Activated CD4-positive, alpha-beta T cell treated with anti-CD3 and anti-CD28 coated beads for 48 hours (primary cell): ENCODE results near the gene RNU5B-1.

Experiments
- DNase-seq: peaks from one replicate; pipeline ENCODE4 v3.0.0-alpha.2; 2020

RNU5B-1 gene

DNA sequence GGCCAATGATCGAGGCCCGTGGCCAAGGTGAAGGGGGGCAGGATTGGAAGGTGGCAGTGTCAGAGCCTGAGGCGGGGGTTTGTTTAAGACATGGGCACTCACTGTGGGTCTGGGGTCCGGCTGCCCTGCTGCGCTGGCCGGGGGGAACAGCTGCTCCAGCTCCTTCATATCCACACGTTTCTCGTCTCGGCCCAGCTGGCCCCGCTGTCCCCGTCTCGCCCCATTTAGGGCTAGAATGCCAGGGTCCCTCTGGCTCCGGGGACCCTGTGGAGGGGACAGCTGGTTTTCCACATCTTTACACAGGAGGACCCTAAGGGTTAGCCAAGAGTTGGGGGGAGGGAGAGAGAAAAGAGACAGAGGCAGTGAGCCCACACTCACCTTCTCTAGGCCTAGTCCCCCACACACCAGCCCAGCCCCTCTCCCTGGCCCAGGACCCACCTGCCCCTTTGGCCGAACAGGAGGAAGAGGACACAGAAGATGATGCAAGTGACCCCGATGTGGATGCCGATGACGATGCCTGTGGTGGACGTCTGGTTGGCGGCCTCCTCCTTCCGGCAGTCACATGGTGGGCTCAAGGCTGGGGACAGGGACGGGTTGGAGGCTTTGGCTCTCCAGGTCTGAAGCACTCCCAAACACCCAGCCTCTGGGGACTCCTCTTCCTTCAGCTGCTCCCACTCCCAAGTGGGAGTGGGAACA is 25.0 kb downstream of the RNU5B-1 start:
- DNase-seq, result no peak

DNA sequence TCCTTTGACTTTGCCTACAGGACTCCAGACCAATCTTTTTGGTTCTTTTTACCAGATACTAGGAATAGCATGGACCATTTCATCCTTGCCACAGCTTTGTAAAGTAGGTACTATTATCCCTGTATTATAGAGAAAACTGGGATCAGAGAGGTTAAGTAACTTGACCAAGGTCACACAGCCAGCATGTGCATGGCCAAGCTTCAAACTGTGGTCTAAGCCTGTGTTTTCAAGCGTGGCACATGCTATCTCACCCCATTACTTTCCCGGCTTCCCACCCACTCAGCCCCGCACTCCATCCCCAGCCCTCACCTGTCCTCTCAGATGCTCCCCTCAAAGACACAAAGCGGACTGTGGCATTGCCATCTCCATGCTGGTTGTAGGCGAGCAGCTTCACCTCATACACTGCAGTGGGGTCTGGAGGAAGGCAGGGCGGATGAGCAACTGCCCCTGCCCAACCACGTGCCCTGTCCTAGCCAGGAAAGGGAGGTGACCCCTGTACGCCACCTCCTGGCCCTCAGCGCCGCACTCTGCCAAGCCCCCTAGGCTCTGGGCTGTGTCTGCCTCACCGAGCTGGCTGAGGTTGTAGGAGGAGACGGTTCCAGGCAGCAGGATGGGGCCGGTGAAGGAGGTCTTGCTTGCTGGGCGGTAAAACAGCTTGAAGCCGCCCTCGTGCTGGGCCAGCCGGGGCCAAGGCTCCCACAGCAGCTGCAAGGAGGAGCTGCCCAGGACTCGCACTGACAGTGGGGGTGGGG is 25.7 kb downstream of the RNU5B-1 start:
- no peak for DNase-seq

DNA sequence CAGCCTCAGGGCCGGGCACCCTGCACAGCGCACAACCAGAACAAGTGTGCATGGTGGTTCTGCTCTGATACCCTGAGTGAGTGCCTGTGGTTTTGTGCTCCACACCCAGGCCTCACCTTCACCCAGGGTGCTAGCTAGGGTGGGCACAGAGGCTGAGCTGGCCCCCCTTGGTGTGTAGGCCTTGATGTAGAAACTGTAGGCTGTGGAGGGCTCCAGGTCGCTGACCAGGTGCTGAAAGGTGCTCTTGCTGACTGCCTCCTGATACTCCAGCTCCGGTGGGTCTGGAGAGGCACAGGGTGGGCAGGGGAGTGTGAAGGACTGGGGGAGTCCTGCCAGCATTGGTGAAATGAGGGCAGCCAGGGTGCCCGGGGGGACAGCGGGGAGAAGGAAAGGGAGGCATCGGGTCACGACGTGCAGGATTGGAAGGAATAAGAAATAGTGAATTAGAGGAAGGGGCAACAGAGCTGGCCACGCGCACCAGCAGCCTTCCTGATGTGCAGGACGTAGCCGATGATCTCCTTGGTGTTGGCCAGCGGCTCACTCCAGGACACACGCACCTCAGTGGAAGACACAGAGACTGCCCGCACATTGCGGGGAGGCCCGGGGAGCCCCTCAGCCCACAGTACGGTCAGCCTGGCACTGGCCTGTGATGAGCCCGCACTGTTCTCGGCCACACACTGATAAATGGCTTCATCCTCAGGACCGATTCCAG is 26.6 kb downstream of the RNU5B-1 start:
- DNase-seq, result no peak

DNA sequence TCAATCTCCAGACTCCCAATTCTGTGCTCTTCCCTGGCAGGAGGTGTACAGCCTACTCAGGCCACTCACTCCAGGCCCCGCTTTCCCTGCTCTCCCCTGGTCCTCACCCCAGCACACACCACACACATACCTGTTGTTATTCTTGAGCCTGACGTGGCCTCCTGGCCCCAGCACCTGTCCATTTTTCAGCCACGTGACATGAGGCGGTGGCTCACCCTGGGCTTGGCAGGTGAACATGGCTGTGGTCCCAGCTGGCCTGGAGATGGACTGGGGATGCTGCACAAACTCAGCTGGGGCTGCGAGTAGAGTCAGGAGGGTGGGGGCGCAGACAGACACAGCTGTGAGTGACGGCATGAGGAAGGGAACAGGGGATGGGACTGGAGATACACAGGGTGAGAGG is 27.3 kb downstream of the RNU5B-1 start:
- DNase-seq, result no peak

DNA sequence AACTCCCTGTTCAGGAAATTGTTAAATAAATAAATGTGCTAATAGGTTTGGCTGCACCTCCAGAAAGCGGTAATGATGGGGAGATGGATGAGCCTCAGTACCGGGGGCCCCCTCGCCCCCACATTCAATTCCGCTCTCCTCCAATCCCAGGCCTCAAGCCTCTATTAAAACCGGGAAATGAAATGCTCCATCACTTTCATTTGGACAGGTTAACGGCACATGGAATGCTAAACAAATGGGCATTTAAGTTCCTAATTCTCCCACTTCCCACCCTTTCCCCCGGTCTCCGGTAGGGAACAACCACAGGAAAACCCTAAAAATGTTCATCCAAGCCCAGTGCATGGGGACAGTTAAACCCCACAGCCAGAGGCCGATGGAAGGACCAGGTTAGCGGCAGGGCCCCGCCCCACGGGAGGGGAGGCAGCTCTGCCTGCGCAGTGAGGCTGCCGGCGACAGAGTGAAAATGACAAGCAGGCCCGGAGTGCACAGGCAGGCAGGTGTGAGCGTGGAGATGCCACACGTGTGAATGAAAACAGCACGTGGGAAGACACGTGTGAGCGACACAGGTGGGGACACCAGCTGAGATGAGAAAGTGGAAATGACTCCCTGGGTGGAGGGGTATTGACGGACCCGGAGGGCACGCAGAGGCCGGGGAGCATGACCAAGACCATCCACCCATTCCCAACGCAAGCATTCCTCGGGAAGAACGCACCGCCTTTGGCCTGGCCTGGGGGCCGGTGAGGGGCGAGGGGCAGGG is 28.1 kb downstream of the RNU5B-1 start:
- no peak for DNase-seq

DNA sequence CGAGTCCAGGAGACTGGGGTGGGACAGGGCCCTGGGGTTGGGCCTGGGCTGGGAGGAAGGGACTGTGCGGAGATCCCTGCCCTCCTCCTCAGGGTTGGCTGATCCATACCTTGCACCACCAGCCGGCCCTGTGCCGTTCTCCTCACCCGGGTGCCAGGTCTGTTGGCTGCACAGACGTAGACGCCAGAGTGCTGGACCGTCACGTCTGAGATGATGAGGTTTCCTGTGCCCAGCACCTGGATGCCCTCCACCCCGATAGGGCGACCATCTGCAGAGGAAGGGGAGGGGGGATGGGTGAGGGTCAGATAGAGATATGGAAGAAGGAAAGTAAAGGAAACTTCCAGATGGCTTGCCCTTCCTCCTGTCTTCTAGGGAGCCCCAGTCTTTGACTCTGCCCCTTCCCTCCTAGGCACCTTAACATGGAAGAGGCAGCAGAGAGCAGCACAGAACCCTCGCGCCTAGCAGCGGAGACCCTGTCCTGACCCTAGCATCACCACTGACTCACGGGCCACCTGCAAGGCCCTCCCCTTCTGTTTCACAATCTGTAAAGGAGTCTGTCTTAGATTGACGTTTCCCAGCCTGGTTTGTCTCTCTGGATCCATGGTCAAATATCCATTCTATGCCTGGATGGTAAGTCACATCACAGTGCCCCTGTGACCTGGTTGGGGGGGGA is 28.8 kb downstream of the RNU5B-1 start:
- DNase-seq, result no peak

DNA sequence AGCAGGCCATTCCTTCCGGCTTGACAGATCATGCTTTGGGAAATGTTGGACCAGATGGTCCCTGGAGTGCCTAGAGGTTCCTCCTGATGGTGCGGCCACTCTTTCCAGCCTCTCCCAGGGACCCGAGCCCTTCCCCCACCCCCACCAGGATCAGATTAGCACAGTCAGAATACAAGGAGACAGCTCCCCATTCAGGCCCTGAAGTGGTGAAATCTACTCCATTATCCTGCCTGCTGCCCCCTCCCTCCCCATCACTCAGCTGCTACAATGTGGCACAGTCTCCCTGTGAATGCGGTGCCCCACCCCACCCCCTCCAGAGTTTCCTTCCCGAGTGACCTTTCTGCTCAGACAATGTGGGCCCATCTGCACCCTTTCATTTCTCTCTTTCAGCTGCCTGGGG is 29.4 kb downstream of the RNU5B-1 start:
- DNase-seq, result no peak

DNA sequence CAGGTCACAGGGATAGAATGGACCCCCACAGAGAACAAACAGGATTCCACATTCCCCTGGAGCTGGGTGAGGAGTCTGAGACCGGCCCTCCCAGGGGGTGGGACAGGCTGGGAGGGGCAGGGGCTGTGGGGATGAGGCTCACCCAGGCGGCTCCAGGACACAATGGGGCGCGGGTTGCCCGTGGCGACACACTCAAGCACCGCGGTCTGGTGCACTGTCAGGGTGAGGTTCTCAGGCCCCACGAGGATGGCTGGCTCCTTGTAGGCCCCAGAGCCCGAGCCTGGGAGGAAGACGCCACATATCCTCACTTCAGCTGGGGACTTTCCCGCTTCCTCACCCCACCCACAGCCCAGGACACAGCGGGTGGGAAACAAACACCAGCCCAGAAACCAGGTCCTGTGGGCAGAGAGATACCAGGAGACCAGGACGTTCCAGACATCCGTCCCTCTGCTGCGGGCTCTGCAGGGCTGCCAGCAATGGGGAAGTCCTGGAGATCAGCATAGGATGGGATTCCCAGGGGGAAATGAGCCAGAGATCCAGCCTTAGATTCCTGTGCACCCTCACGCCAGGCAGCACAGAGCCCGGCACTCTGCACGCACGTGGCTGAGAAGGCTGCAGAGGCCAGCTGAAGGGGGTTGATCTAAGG is 30.2 kb downstream of the RNU5B-1 start:
- no peak for DNase-seq

DNA sequence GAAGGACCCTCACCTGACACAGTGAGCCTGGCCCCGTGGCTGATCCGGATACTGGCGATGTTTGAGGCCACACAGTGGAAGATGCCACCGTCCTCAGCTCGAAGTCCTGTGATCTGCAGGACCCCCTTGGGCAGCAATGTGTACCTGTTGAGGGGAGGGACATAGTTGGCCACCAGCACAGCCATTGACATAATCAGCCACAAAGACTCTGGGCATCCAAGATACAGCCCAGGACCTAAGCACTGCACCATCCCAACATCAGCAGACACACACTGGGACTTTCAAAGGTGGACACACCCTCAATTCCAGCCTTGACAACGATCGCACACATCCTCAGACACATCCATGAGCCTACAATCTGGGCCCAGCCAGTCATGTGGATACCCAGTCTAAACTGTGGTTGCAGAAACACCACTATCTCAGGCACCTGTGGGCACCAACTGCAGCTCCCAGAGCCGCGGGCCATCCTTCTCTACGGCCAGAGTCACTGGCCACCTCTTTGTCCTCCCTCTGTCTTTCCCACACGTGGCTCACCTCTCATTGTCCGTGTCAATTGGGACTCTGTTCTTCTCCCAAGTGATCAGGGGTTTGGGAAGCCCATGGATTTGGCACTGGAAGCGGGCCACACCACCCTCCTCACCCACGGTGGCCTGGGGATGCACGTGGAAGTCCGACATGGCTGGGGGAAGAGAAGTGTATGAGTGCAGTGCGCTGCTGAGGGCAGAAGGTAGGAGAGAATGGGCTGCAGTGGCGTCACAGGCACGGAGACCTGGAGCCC is 31.0 kb downstream of the RNU5B-1 start:
- DNase-seq, result no peak

DNA sequence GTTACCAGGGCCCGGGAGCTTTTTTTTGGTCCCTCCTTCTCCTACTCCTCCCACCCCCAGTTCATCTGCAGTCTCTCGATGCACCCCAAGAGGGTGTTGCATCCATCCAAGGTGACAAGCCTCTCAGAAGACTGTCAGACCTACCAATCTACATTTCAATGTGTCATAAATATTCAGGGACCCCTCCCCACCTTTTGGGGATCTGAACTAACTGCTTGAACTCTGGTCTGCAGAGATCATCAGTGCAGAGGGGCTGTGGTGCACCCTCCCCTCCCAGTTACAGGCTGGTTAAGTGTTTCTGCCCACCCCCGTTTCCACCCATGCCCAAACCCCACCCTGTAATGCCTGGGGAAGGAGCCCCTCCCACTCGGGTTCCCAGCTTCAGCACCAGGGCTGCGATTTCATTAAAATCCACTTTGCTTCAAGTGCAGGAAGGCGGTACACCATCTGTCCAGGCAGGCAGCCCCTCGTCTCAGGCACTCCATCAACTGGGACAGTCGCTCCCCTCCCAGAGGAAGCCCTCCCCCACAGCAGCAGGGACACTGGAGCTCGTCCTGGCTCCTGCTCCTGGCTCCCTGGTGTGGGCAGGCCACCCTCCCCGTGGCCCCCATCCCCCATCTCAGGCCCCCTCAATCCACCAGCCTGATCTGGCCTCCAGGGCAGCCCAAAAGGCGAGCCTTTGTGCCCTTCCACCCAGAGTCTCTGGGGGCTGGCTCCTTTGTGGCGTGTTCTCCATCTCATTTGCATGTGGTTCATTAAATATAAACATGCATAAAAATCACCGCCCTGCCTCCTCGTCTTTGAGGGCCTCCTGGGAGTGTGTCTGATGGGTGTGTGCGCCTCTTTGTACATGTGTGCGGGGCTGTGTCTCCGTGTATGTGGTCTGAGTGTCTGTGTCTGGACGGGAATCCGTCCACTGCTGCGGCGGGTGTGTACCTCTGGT is 32.3 kb downstream of the RNU5B-1 start:
- DNase-seq, result no peak

DNA sequence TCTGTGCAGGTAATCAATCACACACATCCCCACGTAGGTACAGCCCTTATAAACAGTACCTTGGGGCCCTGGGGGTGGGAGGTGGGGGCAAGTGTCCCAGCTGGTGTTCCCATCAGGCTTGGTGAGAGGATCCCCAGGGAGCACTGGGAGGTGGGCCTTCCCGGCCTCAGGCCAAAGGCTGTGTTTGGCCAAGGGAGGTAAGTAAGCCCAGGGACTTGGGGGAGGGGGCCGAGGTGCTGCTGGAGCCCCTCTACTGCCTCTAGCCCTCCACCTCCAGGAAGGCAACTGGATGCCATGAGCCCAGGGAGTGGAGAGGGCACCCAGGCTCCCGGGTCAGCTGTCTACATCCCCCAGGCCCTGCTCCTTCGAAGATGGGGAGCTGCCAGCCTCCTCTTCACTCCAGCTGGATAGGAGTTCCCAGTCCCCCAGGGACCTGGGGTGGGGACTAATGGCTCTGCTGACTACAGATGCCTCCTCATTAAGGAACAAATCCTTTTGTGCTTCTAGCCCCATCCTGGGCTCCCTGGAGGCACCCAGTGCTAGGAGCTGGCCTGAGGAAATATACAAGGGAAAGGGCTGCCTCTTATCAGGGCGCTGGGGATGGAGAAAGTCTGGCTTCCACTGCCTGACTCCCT is 33.1 kb downstream of the RNU5B-1 start:
- no peak for DNase-seq

DNA sequence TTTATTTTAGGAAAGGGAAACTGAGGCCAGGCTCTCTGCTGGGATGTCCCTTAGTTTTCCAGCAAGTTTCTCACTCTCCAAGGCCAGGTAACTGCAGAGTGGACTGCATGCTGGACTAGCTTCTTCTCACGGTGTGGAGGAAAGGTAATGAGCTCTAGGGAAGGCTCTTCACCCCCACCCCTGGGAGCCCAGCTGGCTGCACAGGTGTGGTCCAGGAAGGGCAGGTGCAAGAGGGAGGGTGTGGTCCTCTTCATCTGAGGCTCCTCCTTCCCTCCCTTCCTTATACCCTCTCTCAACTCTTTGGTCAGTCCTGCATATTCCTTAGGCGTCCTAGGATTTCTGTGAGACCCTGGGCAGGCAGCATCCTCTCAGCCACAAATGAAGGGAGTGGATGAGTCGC is 33.9 kb downstream of the RNU5B-1 start:
- DNase-seq, result no peak

DNA sequence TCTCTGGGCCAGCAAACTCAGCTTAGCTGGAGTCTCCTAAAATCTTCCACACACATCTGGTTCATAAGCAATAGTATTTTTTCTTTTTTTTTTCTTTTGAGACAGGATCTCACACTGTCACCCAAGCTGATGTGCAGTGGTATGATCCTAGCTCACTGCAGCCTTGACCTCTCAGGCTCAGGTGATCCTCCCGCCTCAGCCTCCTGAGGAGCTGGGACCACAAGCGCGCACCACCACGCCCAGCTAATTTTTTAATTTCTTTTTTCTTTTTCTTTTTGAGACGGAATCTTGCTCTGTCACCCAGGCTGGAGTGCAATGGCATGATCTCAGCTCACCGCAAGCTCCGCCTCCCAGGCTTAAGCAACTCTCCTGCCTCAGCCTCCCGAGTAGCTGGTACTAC is 34.3 kb downstream of the RNU5B-1 start:
- DNase-seq, result no peak

DNA sequence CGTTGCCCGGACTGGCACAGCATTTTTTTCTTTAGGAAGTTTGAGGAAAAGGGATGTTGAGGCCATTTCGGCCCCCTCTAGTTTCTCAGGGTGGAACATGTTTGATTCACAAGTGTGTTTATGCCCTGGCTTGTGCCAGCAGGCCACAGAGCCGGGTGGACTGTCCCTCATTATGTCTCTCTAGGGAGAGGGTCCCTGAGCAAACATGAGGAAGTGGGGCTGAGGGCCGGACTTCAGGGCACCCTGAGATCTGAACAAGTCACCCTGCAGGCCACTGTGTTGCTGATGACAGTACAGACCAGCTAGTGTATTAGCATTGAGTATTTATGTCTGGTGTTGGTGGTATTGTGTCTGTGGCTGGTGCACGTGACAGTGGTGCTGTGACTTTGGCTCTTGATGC is 34.9 kb downstream of the RNU5B-1 start:
- DNase-seq, result no peak

DNA sequence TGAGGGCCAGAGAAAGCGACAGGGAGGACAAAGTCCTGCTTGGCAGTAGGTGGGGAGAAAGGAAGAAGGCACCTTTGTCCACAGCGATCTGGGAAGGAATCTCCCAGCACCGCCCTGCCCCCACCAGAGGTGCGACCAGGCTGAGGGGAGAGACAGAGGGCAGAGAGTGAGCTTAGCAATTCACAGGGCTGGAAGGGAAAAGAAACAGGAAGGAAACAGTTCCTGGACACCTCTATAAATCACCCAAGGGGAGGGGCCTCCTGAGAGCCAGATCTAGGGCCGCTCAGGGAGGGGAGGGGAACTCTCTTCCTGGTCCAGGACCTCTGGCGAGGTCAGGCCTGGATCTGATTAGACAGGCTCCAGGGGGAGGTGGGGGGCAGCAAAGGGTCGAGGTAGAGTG is 35.4 kb downstream of the RNU5B-1 start:
- DNase-seq, result no peak

DNA sequence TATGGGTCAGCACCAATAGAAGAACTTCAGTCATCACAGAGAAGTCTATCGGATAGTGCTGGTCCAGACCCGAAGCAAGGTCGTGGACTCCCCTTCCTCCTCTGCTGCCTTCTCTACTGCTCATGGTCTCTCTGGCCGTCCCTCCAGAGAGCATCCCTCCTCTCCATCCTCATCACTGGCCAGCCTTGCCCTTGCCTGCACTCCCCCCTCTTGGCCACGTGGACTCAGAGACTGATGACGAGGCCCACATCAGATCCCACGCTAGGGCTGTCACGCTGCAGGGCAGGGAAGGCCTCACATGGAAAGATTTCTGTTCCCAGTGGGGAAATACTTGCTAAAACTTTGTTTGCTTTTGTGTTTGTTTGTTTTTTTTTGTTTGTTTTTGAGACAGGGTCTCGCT is 38.0 kb downstream of the RNU5B-1 start:
- DNase-seq, result no peak

DNA sequence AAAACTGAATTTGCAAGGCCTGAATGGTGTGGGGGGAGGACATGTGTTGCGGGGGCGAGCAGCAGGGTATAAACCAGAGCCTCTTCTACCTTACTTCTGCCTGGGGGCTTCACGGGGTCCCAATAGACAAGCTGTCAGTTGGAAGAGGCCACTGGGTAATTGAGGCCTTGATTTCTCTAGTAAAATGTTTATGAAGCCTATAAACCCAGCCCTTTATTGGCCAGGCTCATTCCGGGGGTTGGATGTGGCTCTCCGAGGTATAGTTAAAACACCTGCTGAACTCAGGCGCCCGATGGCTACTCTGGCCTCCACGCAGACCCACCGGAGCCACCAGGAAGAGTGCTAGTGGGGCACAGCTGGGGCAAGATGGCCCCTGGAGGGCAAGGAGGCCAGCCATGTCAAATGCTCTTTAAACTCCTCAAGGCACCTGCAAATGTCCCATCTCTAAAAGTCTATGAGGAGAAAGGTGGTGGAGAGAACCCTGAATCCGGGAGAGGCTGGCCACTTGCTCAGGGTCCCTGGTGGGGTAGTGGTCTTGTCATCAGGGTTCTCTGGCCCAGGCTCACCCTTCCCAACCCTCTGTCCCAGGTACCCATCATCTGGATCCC is 39.0 kb downstream of the RNU5B-1 start:
- no peak for DNase-seq

DNA sequence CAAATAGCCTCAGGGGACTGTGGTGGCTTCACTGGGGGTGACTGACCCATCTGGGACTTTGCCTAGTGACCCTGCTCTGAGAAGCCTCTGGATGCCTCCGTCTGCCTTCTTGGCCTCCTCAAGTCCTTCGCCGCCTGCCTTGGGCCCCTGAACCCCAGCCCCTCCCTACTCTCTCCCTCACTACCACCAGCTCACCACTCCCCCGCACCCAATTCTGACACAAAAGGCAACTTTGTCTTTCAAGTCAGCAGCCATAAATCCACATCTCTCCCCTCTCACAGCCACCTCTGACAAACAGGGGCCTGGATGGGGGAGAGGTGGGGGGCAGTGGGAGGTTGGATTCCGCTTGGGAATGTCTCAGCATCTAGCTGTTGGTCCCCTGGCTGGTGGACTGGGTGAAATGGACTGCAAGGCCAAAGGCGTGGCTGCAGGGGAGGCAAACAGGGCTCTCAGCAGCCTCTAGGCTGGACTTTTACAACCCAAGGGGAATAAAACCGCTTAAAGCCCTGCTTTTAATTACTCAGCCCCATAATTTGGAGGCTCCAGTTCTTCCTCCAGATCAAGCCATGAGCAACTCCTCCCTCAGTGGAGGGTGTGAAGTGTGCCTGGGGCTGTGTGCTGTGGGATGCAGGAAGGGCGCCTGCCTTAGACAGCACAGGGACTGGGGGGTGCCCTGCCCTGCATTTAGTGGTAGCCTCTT is 39.9 kb downstream of the RNU5B-1 start:
- DNase-seq, result no peak

DNA sequence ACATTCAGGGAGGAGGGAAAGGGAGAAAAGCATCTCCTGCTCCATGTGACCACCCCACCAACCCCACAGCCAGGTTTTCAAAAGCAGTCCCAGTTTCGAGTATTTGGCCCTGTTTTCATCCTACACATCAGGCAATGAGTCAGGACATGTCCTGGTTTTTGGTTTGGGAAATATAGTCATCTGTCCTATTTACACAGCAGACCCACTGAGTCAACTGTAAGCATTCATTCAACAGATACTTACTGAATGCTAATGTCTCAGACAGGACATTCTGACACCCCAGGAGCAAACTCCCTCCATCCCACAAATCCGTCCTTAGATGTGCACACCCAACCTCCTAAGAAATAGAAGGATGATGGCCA is 40.4 kb downstream of the RNU5B-1 start:
- no peak for DNase-seq
